DND-41 (cell line): ENCODE data around the gene CTNNAL1.

Experiments used
- EZH2 ChIP-seq: IDR thresholded peaks from 3 replicates; pipeline ENCODE4 v1.6.1; 2012; ENCODE audit warnings: borderline replicate concordance, low read depth, mild to moderate bottlenecking, moderate library complexity, low read length, inconsistent platforms; ENCODE audit not compliant: severe bottlenecking
- TF ChIP-seq, protein P1 (sequence below): IDR thresholded peaks from 2 replicates; pipeline ENCODE4 v1.5.1; 2012; ENCODE audit warnings: borderline replicate concordance, low read length, moderate library complexity, mild to moderate bottlenecking; ENCODE audit not compliant: poor library complexity, severe bottlenecking; ENCODE audit errors: extremely low read depth

DNA sequence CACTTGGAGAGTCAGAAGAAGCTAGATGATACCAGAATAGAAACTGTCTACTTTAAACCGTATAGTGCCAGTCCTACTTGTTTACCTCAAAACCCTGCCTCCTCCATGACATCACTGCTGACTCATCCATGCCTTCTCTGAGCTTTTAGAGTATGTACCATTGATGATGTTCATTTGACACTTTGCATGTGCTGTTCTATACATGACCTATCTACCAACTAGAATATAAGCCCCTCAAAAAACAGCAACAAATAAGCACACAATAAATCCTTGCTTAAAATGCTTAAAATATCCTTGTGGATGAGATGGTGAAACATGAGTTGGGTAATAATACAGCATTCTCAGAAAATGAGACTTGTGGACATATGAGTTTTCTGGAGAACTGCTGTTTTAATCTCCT lies 2.6 kb downstream of the CTNNAL1 start:
- TF ChIP-seq, protein P1, sequence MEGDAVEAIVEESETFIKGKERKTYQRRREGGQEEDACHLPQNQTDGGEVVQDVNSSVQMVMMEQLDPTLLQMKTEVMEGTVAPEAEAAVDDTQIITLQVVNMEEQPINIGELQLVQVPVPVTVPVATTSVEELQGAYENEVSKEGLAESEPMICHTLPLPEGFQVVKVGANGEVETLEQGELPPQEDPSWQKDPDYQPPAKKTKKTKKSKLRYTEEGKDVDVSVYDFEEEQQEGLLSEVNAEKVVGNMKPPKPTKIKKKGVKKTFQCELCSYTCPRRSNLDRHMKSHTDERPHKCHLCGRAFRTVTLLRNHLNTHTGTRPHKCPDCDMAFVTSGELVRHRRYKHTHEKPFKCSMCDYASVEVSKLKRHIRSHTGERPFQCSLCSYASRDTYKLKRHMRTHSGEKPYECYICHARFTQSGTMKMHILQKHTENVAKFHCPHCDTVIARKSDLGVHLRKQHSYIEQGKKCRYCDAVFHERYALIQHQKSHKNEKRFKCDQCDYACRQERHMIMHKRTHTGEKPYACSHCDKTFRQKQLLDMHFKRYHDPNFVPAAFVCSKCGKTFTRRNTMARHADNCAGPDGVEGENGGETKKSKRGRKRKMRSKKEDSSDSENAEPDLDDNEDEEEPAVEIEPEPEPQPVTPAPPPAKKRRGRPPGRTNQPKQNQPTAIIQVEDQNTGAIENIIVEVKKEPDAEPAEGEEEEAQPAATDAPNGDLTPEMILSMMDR: no peak
- TF ChIP-seq EZH2: no peak
